Measurements from ENCODE around the gene SHLD1. TPM values are rescaled to one million over a fixed set of nuclear protein-coding genes. Genes with fewer than 3 reads are reported as not detected.
"Not testable (repeated sequence)": the region's sequence is repeated elsewhere in the genome, so short reads cannot be mapped to it uniquely, and the experiment has no call there.

Gene SHLD1
- total and polyA plus RNA-seq, 2 donors (not counting 1 experiment from before 2014, with no cell fraction given) = 3.3 to 4.2 TPM

DNA sequence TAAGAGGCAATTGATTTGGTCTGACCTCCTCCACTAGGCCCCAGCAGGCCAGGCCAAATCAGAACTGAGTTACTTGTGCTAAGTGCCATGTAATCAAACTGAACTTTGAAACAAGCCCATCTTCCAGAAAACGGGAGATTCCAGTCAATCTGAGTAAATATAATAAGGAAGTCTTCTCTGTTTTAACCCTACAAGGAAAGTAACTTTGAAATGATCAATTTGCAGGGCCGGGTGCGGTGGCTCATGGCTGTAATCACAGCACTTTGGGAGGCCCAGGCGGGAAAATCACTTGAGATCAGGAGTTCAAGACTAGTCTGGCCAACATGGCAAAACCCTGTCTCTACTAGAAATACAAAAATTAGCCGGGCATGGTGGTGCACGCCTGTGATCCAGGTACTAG is 2.0 kb upstream of the SHLD1 start:
- no peaks in the 10 kb centered on the region for H3K4me1 ChIP-seq (ENCODE audit: control insufficient read depth, extremely low read depth, insufficient read depth, low read length)
- H3K9ac ChIP-seq (ENCODE audit: insufficient read depth, low read length) = no peak overlapping the region
- no peaks in the 10 kb centered on the region for H3K9me3 ChIP-seq (ENCODE audit: control insufficient read depth, insufficient read depth, low read depth, low read length)
- no peak for TF ChIP-seq EZH2 (IDR thresholded peaks at IDR 0.05; ENCODE audit: low read length, missing control alignments)
- TF ChIP-seq, protein P1, sequence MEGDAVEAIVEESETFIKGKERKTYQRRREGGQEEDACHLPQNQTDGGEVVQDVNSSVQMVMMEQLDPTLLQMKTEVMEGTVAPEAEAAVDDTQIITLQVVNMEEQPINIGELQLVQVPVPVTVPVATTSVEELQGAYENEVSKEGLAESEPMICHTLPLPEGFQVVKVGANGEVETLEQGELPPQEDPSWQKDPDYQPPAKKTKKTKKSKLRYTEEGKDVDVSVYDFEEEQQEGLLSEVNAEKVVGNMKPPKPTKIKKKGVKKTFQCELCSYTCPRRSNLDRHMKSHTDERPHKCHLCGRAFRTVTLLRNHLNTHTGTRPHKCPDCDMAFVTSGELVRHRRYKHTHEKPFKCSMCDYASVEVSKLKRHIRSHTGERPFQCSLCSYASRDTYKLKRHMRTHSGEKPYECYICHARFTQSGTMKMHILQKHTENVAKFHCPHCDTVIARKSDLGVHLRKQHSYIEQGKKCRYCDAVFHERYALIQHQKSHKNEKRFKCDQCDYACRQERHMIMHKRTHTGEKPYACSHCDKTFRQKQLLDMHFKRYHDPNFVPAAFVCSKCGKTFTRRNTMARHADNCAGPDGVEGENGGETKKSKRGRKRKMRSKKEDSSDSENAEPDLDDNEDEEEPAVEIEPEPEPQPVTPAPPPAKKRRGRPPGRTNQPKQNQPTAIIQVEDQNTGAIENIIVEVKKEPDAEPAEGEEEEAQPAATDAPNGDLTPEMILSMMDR (conservative IDR thresholded peaks at IDR 0.05 in 1 of 2, IDR thresholded peaks at IDR 0.05 in 1 of 2; ENCODE audit: low read depth in 1 of 2, low read length in 2 of 2) = no peak
- H2AFZ ChIP-seq (ENCODE audit: low read length) = no peak overlapping the region
- H3K36me3 ChIP-seq (ENCODE audit: control insufficient read depth, insufficient read depth, low read length) = no peaks in the 10 kb centered on the region
- no peaks in the 10 kb centered on the region for H3K27me3 ChIP-seq (ENCODE audit: control insufficient read depth, insufficient read depth, low read length)
- H3K4me3 ChIP-seq (replicated peaks in 1 of 4; ENCODE audit: control extremely low read depth in 1 of 4, insufficient read depth in 1 of 4, low read depth in 3 of 4, low read length in 4 of 4) = no peak overlapping the region
- H3K27ac ChIP-seq (ENCODE audit: insufficient read depth, low read length) = no peak overlapping the region
- no peaks in the 10 kb centered on the region for H4K20me1 ChIP-seq (ENCODE audit: control insufficient read depth, extremely low read depth, insufficient read depth, low read length)
- H3K4me2 ChIP-seq (ENCODE audit: extremely low read depth, insufficient read depth, low read length) = no peak overlapping the region
- no peak for DNase-seq (ENCODE audit: low read depth in 2 of 2)
- no peaks in the 10 kb centered on the region for H3K79me2 ChIP-seq (ENCODE audit: control insufficient read depth, insufficient read depth, low read length)

DNA sequence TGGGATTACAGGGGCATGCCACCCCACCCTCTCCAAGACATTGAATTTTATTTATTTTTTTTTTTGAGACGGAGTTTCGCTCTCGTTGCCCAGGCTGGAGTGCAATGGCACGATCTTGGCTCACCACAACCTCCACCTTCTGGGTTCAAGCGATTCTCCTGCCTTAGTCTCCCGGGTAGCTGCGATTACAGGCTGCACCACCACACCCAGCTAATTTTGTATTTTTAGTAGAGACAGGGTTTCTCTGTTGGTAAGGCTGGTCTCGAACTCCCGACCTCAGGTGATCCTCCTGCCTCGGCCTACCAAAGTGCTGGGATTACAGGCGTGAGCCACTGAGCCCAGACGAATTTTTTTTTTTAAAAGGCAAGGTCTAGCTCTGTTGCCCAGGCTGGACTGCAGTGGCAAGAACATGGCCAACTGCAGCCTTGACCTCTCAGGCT is 669 bp upstream of the SHLD1 start:
- H4K20me1 ChIP-seq (ENCODE audit: control insufficient read depth, extremely low read depth, insufficient read depth, low read length); H3K27ac ChIP-seq (ENCODE audit: insufficient read depth, low read length); H3K4me3 ChIP-seq (replicated peaks in 1 of 4; ENCODE audit: control extremely low read depth in 1 of 4, insufficient read depth in 1 of 4, low read depth in 3 of 4, low read length in 4 of 4); H3K4me1 ChIP-seq (ENCODE audit: control insufficient read depth, extremely low read depth, insufficient read depth, low read length); H3K4me2 ChIP-seq (ENCODE audit: extremely low read depth, insufficient read depth, low read length); H3K9me3 ChIP-seq (ENCODE audit: control insufficient read depth, insufficient read depth, low read depth, low read length); H3K27me3 ChIP-seq (ENCODE audit: control insufficient read depth, insufficient read depth, low read length); H3K36me3 ChIP-seq (ENCODE audit: control insufficient read depth, insufficient read depth, low read length); DNase-seq (ENCODE audit: low read depth in 2 of 2); H3K79me2 ChIP-seq (ENCODE audit: control insufficient read depth, insufficient read depth, low read length); H3K9ac ChIP-seq (ENCODE audit: insufficient read depth, low read length): not testable (repeated sequence)
- H2AFZ ChIP-seq (ENCODE audit: low read length) = peak overlapping the region; percentile 85

DNA sequence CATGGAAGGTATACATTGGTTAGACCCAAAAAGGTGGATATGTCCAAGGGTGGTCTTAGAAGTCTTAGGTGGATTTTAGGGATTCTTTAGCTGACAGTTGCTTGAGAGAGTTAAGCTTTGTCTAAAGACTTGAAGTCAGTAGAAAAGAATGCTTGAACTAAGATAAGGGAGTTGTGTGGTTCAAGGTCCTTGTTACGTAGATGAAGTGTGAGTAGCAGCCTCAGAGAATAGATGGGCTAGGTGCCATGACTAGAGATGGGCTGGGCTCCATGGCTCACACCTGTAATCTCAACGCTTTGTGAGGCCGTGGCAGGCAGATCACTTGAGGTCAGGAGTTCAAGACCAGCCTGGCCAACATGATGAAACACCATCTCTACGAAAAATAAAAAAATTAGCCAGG is 1.7 kb downstream of the SHLD1 start:
- Histone ChIP-seq H3K4me3 (replicated peaks in 1 of 4; ENCODE audit: control extremely low read depth in 1 of 4, insufficient read depth in 1 of 4, low read depth in 3 of 4, low read length in 4 of 4) (no peak overlapping the region), H3K9me3 (ENCODE audit: control insufficient read depth, insufficient read depth, low read depth, low read length) (no peaks in the 10 kb centered on the region), H4K20me1 (ENCODE audit: control insufficient read depth, extremely low read depth, insufficient read depth, low read length) (no peaks in the 10 kb centered on the region), H3K27ac (ENCODE audit: insufficient read depth, low read length) (no peak overlapping the region), H2AFZ (ENCODE audit: low read length) (no peak overlapping the region), H3K27me3 (ENCODE audit: control insufficient read depth, insufficient read depth, low read length) (no peaks in the 10 kb centered on the region), H3K9ac (ENCODE audit: insufficient read depth, low read length) (no peak overlapping the region), H3K4me2 (ENCODE audit: extremely low read depth, insufficient read depth, low read length) (no peak overlapping the region), H3K4me1 (ENCODE audit: control insufficient read depth, extremely low read depth, insufficient read depth, low read length) (no peaks in the 10 kb centered on the region), H3K36me3 (ENCODE audit: control insufficient read depth, insufficient read depth, low read length) (no peaks in the 10 kb centered on the region), H3K79me2 (ENCODE audit: control insufficient read depth, insufficient read depth, low read length) (no peaks in the 10 kb centered on the region)
- DNase-seq (ENCODE audit: low read depth in 2 of 2) = peak in 1 of 2 donors; percentile 45
- TF ChIP-seq EZH2 (IDR thresholded peaks at IDR 0.05; ENCODE audit: low read length, missing control alignments) = no peak
- TF ChIP-seq, protein P1 (conservative IDR thresholded peaks at IDR 0.05 in 1 of 2, IDR thresholded peaks at IDR 0.05 in 1 of 2; ENCODE audit: low read depth in 1 of 2, low read length in 2 of 2) = no peak
